NCI-H345 (cell line): ENCODE measurements around the gene DUXB.

Experiments
- DNase-seq: peaks from one replicate; lab custom pipeline; 2025; lab: John Stamatoyannopoulos, UW

The DUXB gene

GRCh38 chr16:75701361-75701760 lies at the start of gene DUXB:
DUXB (minus strand) TSS chr16:75701461; CDS start chr16:75701418, 43 bp downstream.
- DNase-seq: no peak

GRCh38 chr16:75750528-75750927 lies 49.3 kb upstream of the DUXB start:
- DNase-seq: no peak

GRCh38 chr16:75746359-75746758 lies 45.1 kb upstream of the DUXB start:
- DNase-seq: no peak

- no peak for DNase-seq
Observed at GRCh38 chr16:75745823-75746222, 44.6 kb upstream of the DUXB start.

GRCh38 chr16:75745242-75745641 lies 44.0 kb upstream of the DUXB start:
- no peak for DNase-seq

GRCh38 chr16:75742424-75743047 lies 41.3 kb upstream of the DUXB start:
- no peak for DNase-seq

GRCh38 chr16:75733305-75734211 lies 32.3 kb upstream of the DUXB start:
- no peak for DNase-seq

- no peak for DNase-seq
Observed at GRCh38 chr16:75732871-75733270, 31.6 kb upstream of the DUXB start.

GRCh38 chr16:75727221-75727620 lies 26.0 kb upstream of the DUXB start:
- DNase-seq: no peak

GRCh38 chr16:75726390-75726789 lies 25.1 kb upstream of the DUXB start, which contains the start of gene CPHXL:
CPHXL (minus strand) TSS chr16:75726490; CDS start chr16:75726442, 48 bp downstream.
- DNase-seq: no peak

GRCh38 chr16:75718452-75718851 lies 17.2 kb upstream of the DUXB start:
- DNase-seq: no peak

- DNase-seq: no peak
Observed at GRCh38 chr16:75714661-75715060, 13.4 kb upstream of the DUXB start.

- DNase-seq: no peak
Observed at GRCh38 chr16:75710344-75710743, 9.1 kb upstream of the DUXB start.

GRCh38 chr16:75703306-75703705 lies 2.0 kb upstream of the DUXB start:
- DNase-seq: no peak

GRCh38 chr16:75702242-75702641 lies 981 bp upstream of the DUXB start:
- DNase-seq: no peak

- DNase-seq: no peak
Observed at GRCh38 chr16:75697571-75697970, 3.7 kb downstream of the DUXB start.

GRCh38 chr16:75695708-75696107 lies 5.6 kb downstream of the DUXB start:
- no peak for DNase-seq

- no peak for DNase-seq
Observed at GRCh38 chr16:75687361-75687760, 13.9 kb downstream of the DUXB start.

- no peak for DNase-seq
Observed at GRCh38 chr16:75682308-75682707, 19.0 kb downstream of the DUXB start.

GRCh38 chr16:75679366-75679765 lies 21.9 kb downstream of the DUXB start:
- no peak for DNase-seq

- DNase-seq: no peak
Observed at GRCh38 chr16:75676909-75677308, 24.4 kb downstream of the DUXB start, which contains the start of gene CPHXL2. CPHXL2 (minus strand) TSS chr16:75677009; CDS start chr16:75676999, 10 bp downstream.

- DNase-seq: no peak
Observed at GRCh38 chr16:75667503-75667902, 33.8 kb downstream of the DUXB start.

GRCh38 chr16:75660726-75661302 lies 40.4 kb downstream of the DUXB start:
- DNase-seq: no peak
